Fibroblast of skin of scalp (primary cell): ENCODE measurements around the gene EP400.
"Not testable (repeated sequence)": the region's sequence is repeated elsewhere in the genome, so short reads cannot be mapped to it uniquely, and the experiment has no call there.

ENCODE experiments used
- DNase-seq: peaks from one replicate; pipeline ENCODE4 v3.0.0-alpha.2; 2013

The EP400 gene

DNA sequence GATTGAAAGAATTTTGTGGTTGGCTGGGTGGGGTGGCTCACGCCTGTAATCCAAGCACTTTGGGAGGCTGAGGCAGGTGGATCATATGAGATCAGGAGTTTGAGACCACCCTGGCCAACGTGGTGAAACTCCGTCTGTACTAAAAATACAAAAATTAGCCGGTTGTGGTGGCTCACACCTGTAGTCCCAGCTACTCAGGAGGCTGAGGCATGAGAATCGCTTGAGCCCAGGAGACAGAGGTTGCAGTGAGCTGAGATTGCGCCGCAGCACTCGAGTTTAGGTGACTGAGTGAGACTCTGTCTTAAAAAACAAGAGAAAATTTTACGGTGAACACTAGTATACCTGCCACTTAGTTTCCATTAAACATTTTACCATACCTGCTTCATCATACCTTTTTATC, 4.1 kb downstream of the EP400 start:
- not testable (repeated sequence) for DNase-seq

DNA sequence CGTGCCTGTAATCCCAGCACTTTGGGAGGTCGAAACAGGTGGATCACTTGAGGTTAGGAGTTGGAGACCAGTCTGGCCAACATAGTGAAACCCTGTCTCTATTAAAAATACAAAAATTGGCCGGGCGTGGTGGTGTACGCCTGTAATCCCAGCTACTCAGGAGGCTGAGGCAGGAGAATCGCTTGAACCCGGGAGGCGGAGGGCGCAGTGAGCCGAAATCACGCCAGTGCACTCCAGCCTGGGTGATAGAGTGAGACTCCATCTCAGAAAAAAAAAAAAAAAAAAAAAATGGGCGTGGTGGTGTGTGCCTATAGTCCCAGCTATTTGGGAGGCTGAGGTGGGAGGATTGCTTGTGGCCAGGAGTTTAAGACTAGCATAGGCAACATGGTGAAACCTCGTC, 4.7 kb downstream of the EP400 start:
- DNase-seq: not testable (repeated sequence)

DNA sequence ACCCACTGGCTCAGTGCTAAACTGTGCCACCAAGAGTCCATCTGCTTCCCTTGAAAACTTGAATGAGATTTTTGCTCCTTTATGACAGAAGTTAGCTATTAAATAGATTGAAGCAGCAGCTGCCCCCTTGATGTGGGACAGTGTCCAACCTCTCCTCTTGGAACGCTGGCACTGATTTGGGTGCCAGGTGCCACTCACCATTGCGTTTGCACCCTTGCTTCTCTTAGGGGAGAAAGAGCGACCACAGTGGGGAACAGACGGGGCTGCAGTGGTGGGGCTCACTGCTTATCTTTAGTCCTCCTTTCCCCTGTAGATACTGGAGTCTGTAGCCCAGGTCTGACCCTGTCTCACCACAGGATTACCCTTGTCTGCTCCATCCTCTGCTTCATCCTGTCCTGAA, 9.4 kb downstream of the EP400 start:
- DNase-seq: no peak

DNA sequence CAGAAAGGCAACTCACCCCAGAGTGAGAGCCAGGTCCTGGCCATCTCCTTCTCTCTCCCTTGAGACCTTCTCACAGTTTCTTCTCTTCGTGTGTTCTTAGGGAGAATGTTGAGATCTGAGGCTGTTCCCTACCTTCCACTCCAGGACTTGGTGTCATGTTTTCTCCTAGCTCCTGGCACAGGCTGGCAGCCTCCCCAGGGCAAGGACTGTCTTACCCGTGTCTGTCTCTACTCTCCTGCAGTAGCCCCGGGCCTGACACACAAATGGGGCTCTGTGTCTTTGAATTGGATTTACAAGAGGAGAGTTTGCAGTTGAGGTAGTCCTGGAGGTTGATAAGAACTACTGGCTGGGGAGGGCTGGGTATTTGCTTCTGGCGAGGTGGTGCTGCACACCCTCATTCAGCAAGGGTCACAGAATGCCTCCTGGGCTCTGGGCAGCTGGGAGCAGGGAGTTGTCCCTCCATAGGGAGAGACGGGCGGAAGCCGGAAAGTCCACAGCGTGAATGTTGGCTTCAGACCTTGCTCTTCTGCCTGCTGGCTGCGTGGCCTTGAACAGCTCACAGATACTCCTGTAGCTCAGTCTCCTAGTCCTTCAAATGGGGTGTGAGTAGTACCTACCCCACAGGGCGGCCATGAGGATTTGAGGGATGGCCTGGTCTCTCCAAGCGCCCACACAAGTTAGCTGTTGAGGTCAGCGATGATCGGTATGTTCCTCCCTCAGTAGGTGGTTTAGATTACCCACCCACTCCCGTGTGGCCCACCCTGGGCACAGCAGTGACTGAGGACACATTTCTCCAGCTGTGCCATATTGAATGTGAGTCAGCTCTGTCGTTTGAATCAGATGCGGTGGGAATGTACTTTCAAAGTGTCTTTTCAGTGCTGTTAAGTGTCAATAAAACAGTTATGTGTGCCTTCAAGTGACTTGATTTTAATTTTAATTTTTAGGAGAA, 10.2 kb downstream of the EP400 start:
- DNase-seq: no peak

DNA sequence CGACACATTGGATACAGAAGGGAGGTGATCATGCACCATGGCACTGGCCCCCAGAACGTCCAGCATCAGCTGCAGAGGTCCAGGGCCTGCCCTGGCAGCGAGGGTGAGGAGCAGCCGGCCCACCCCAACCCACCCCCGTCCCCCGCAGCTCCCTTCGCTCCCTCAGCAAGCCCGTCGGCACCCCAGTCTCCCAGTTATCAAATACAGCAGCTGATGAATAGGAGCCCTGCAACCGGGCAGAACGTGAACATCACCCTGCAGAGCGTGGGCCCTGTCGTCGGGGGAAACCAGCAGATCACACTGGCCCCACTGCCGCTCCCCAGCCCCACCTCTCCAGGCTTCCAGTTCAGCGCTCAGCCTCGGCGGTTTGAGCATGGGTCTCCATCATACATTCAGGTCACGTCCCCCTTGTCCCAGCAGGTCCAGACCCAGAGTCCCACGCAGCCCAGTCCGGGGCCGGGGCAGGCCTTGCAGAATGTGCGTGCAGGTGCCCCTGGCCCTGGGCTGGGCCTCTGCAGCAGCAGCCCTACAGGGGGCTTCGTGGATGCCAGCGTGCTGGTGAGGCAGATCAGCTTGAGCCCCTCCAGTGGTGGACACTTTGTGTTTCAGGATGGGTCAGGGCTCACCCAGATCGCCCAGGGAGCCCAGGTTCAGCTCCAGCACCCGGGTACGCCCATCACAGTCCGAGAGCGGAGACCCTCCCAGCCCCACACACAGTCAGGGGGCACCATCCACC, 11.0 kb downstream of the EP400 start:
- DNase-seq: not testable (repeated sequence)

DNA sequence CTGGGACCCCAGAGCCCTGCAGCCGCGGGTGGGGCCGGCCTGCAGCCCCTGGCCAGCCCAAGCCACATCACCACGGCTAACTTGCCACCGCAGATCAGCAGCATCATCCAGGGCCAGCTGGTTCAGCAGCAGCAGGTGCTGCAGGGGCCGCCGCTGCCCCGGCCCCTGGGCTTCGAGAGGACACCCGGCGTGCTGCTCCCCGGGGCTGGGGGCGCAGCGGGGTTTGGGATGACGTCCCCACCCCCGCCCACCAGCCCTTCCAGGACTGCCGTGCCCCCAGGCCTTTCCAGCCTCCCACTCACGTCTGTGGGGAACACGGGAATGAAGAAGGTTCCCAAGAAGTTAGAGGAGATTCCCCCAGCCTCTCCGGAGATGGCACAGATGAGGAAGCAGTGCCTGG, 11.6 kb downstream of the EP400 start:
- DNase-seq: not testable (repeated sequence)

DNA sequence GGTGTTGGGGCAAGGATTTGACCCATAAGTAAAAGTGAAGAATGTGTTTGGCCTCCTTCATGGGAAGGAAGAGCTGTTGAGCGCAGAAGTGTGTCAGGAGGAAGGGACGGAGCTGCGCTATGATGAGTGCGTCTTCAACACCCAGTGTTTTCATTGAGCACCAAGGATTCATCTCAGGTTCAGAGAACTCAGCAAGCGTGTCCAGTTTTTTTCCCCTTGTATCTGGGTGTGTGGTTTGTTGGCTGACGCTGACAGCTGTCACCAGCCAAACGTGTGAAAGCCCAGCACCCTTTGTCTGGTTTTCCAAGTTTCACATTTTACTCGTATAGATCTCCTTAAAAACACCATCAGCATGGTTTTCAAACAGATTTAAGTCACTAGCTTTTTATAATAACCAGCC, 12.3 kb downstream of the EP400 start:
- DNase-seq: no peak

DNA sequence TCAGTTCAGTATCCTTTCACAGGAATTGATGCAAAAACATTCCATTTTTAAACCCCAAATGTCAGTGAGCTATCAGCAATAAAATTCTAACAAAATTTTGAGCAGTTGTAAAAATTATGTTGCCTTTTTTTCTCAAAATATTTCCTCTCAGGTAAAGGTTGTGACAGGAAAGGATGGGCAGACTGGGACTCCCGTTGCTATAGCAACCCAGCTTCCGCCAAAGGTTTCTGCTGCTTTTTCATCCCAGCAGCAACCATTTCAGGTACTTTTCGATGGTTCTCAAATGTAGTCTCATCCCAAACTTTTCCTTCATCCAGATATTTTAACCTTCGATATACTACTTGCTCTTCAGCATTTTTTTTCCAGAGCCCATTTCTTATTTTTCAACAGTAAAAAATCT, 13.6 kb downstream of the EP400 start:
- no peak for DNase-seq

DNA sequence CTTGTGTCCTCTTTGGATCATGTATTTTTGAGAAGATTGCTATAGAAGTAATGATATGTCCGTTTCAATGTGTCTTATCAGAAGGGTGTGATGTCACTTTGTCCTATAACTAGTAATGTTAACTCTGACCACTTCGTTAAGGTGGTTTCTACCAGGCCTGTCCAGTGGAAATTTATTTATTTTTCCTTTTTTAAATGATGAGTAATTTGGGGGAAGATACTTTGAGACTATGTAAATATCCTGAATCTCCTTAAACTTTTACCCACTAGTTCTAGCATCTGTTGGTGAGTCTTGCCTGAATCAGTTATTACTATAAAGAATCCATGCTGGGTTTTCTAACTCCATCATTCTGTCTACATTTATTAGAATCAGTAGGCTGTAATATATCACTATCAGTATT, 15.3 kb downstream of the EP400 start:
- DNase-seq: no peak

DNA sequence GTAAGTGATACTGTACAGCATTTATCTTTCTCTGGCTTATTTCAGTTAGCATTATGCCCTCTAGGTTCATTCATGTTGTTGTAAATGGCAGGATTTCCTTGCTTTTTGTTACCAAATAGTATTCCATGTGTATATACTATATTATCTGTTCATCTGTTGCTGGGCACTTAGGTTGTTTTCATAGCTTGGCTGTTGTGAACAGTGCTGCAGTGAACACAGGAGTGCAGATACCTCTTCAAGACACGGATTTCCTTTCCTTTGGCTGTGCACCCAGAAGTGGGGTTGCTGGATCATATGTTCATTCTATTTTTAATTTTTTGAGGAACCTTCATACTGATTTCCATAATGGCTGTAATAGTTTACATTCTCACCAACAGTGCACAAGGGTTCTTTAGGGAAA, 21.5 kb downstream of the EP400 start:
- no peak for DNase-seq

DNA sequence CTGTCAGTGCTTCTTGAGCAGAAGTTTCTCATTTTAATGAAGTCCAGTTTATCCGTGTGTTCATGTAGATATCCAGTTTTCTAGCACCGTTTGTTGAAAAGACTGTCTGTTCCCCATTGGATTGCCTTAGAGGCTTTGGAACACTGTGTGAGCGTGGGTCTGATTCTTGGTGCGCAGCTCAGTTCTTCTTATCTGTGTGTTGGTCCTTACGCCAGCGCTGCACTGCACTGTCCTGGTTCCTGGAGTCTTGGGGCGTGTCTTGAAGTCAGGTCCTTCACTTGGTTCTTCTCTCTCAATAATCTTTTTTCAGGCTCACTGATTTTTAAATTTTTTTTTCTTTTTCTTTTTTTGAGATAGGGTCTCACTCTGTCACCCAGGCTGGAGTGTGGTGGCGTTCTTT, 25.5 kb downstream of the EP400 start:
- no peak for DNase-seq

DNA sequence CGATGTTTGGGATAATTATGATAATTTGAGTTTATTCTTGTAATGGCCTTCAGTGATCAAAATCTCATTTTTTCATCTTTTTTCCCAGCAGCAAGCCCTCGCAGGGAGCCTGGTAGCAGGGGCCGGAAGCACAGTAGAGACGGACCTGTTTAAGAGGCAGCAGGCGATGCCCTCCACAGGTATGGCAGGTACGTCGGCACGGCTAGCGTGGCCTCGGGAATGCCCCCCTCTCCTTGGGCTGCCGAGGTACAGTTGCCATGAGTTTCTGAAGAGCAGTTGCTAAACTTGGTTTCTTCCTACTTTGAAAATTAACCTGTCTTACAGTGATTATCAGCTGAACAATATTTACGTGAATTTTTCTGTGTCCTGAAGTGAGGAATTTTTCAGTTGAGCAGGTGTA, 29.9 kb downstream of the EP400 start:
- no peak for DNase-seq

DNA sequence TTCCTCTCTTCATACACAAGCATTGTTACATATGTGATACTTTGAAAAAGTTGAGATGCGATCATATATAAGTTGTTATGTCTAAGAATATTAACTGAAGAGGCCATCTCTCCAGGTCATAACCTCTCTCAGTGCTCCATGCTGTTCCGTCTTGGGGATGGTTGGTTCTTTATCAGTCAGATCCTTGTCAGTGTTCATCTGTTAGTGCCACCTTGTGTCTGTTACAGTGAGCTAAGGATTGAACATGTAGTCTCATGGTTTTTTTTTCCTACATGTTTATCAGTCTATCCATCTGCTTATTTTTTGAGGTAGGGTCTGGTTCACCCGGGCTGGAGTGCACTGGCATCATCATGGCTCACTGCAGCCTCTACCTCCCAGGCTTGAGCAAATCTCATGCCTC, 30.5 kb downstream of the EP400 start:
- no peak for DNase-seq

DNA sequence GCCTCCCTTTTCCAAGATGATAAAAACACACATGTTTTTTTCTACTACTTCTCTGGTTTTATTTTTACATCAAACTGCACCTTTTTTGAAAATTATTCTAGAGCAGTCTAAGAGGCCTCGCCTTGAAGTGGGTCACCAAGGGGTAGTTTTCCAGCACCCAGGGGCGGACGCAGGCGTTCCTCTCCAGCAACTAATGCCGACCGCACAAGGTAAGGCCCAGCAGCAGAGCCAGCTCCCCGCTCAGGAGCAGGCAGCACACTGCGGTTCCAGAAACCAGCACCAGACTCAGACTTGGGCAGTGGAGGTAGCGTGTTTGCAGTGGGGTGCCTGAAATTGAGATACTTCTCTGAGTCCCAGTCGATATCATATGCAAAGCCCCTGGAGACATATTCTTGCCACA, 31.6 kb downstream of the EP400 start:
- DNase-seq: no peak

DNA sequence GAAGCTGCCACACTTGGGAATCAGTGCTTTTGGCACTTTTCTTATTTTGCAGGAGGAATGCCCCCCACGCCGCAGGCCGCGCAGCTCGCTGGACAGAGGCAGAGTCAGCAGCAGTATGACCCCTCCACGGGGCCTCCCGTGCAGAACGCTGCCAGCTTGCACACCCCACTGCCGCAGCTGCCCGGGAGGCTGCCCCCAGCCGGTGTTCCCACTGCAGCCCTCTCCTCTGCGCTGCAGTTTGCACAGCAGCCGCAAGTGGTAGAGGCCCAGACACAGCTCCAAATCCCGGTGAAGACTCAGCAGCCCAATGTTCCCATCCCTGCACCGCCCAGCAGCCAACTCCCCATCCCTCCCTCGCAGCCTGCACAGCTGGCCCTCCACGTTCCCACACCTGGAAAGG, 32.3 kb downstream of the EP400 start:
- DNase-seq: no peak

DNA sequence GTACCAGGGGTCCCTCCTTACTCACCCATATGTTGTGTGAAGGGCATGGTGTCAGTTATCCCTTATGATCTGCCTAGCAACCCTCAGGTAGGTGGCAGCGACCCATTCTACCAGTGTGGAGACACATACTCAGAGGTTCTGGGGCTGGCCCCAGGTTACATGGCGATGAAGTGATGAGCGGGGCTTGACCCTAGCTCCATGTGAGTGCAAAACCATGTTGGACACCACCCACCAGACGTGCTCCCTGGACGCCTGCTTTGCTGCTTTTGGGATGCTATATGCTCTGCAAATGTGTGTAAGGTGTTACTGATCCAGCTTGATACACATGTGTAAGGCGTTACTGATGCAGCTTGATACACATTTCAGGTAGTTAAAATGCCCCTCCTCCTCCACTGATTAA, 33.3 kb downstream of the EP400 start:
- DNase-seq: no peak

DNA sequence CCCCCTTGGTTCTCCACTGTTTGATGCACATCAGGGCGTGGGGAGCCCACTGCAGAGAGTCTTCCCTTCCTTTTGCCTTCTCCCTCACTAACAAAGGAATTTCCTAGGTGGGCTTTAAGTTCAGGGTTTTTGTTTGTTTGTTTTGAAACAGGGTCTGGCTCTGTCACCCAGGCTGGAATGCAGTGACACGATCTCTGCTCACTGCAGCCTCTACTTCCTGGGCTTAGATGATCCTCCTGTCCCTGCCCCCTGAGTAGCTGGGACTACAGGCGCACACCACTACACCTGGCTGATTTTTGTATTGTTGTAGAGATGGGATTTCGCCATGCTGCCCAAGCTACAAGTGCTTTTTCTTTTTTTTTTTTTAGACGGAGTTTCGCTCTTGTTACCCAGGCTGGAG, 33.8 kb downstream of the EP400 start:
- DNase-seq: no peak

DNA sequence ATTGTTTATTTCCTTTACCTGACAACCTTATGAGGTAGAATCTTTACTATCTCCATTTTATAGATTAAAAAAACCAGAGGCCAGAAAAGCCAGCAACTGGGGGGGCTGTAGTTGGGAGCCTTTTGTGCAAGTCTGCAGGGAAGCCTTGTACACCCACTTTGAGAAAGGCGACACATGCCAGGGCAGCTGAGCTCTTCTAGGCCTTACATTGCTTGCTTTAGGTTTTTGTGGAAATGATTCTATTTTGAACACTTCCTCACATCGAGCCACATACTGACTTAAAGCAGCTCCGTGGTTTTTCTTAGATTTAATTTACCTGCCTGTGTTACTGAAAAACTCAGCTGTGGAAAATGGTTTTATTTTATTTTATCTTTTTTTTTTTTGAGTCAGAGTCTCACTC, 34.6 kb downstream of the EP400 start:
- no peak for DNase-seq

DNA sequence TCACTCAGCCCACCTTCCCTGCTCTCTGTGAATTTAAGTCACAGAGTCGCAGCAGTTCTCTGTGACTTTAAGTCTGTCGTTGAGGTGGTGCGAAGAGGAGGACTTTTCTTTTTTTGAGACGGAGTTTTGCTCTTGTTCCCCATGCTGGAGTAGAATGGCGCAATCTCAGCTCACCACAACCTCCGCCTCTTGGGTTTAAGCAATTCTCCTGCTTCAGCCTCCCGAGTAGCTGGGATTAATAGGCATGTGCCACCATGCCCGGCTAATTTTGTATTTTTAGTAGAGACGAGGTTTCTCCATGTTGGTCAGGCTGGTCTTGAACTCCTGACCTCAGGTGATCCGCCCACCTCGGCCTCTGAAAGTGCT, 35.8 kb downstream of the EP400 start:
- DNase-seq: not testable (repeated sequence)

DNA sequence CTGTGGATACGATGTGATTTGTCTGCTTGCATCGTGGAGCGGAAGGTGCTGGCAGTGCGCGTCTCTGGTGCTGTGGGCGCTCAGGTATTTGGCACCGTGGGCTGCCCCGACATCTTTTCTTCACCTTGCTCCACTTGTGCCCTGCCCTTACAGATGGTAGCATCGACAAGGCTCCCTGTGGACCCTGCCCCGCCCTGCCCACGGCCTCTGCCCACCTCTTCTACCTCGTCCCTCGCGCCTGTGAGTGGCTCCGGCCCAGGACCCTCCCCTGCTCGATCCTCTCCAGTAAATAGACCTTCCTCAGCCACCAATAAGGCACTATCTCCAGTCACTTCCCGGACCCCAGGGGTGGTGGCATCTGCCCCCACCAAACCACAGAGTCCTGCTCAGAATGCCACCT, 36.6 kb downstream of the EP400 start:
- DNase-seq: no peak

DNA sequence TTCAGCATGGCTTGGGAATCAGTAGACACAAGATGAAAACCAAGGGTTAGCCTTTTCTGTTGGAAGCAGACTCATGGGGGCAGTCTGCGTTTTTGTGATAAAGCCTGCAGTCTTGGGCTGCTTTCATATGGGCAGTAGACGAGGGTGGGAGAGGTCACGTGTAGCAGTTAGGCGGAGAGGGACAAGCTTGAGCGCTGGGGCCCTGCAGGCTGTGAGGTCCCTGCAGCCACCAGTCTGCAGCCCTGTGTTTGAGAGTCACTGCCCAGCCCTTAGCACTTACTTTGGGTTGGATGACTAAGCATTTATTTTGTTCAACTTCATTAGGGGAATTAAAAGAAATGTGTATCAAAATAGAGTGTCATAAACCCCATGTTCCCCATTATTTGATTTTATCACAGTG, 37.2 kb downstream of the EP400 start:
- no peak for DNase-seq

DNA sequence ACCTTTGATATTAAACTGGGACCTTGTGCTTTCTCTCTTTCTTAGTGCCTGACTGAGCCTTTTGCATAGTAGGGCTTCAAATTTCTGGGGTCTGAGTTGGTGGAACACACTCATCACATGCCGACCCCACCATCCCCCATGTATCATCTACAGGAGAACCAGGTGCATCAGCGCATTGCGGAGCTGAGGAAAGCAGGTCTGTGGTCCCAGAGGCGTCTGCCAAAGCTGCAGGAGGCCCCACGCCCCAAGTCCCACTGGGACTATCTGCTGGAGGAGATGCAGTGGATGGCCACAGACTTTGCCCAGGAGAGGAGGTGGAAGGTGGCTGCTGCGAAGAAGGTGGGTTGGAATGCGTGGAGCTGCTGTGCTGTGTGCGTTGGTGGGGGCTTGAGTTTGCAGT, 37.8 kb downstream of the EP400 start:
- DNase-seq: no peak

DNA sequence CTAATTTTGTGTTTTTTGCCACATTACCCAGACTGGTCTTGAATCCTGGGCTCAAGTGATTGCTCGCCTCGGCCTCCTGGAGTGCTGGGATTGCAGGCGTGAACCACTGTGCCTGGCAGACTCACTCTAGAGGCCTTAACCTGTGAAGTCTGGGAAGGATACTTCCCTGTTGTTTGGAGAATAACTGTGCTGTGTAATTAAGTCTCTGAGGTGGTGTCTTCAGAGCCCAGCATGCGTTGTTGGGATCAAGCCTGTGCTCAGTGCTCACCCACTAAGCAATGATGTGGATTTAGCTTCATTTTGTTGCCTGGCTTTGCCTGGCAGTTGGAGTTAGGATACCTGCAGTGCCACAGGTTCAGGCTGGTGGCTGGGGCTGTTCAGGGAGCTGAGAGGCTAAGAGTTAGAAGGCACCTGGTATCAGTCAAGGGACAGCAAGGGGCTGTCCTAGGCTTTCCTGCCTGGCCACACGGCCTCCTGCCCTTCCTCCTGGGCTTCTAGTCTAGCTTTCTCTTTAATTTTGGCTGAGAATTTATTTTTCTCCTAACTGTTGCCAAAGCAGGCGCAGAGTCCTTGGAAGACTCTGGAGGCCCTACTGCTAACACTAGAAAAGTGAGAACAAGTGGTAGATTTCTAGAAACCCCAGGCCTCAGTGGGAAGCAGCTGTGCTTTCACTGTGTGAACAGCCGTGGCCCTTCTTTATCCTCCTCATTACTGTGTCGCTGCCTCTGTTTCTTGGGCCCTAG, 38.5 kb downstream of the EP400 start:
- no peak for DNase-seq
